Activated naive CD4-positive, alpha-beta T cell treated with anti-CD3 and anti-CD28 coated beads for 36 hours (primary cell): Measurements from ENCODE around the gene SLC38A6. TPM values are rescaled to one million over a fixed set of nuclear protein-coding genes. Genes with fewer than 3 reads are reported as not detected.
A peak's percentile ranks its signal among the peaks of the same experiment; 100 is the strongest.

Experiments used
- CTCF ChIA-PET: fragments of 350-600 bp; sonication (Branson Sonifier 250); formaldehyde crosslinking; loops from one replicate; lab custom pipeline; 2021; ENCODE audit warnings: antibody characterized with exemption; lab: Charles Lee
- DNase-seq: peaks from one replicate; pipeline ENCODE4 v3.0.0-alpha.2; 2020
- H3K27ac Mint-ChIP-seq: one replicate; pipeline ENCODE4 v1.8.0; 2021; ENCODE audit warnings: mild to moderate bottlenecking, mixed read lengths
- H3K27me3 Mint-ChIP-seq: one replicate; pipeline ENCODE4 v1.8.0; 2021; ENCODE audit warnings: low read depth, mixed read lengths
- H3K36me3 Mint-ChIP-seq: one replicate; pipeline ENCODE4 v1.8.0; 2021; ENCODE audit warnings: low read depth, mixed read lengths
- H3K4me1 Mint-ChIP-seq: one replicate; pipeline ENCODE4 v1.8.0; 2021; ENCODE audit warnings: low read depth, mixed read lengths
- H3K4me3 Mint-ChIP-seq: one replicate; pipeline ENCODE4 v1.8.0; 2021; ENCODE audit warnings: mild to moderate bottlenecking, moderate library complexity, mixed read lengths
- H3K9me3 Mint-ChIP-seq: one replicate; pipeline ENCODE4 v1.8.0; 2021; ENCODE audit warnings: mixed read lengths
- intact Hi-C: fragments of 100-400 bp; cut with micrococcal nuclease; formaldehyde crosslinking; loops from one replicate; pipeline ENCODE4 v1.15.1; 2023
- total RNA-seq, 2 experiments: library from RNA; stranded (reverse); gene quantifications; one replicate each; pipeline ENCODE4 v1.2.3, GENCODE V29; 2021

The SLC38A6 gene
- 1 to 10 TPM; 4.1 to 4.3 TPM for total RNA-seq

- Mint-ChIP-seq H3K4me1 (peaks cover 31% of the 10 kb centered on the region), H3K4me3 (no peak within 1 kb of the TSS), H3K27me3 (no peaks in the 10 kb centered on the region), H3K27ac (no peak within 1 kb of the TSS), H3K36me3 (peaks cover 16% of the 10 kb centered on the region), H3K9me3 (no peaks in the 10 kb centered on the region)
- CTCF ChIA-PET = interaction anchor here (0.6 to 1.3 kb wide), 2 partner anchors 19 to 54 kb away, joined by 3 read pairs; no protein-coding TSS in a partner anchor
- intact Hi-C loops = loop anchor here (1.0 to 2.0 kb wide), 8 partner anchors 197 to 782 kb away; partner anchors contain the start of genes MNAT1, PPM1A and SNAPC1
- DNase-seq = peak; percentile 95
Measured at GRCh38 chr14:60980811-60981632, at the start of gene SLC38A6, which contains the start of gene TRMT5. TSS of gene SLC38A6 (plus strand) at chr14:60981245. CDS start at chr14:60981278, 33 bp downstream. TSS of gene TRMT5 (minus strand) at chr14:60981079. CDS start at chr14:60980973, 106 bp downstream.

GRCh38 chr14:60933920-60934655 is 47.0 kb upstream of the SLC38A6 start:
- Mint-ChIP-seq H3K4me3 (no peak overlapping the region), H3K9me3 (peaks cover 1% of the 10 kb centered on the region), H3K27ac (no peak overlapping the region), H3K36me3 (peaks cover 3% of the 10 kb centered on the region), H3K27me3 (no peaks in the 10 kb centered on the region), H3K4me1 (no peaks in the 10 kb centered on the region)
- intact Hi-C loops = no loop called here
- CTCF ChIA-PET = interaction anchor here (1.0 kb wide), 1 partner anchor 8 kb away, joined by 3 read pairs; no protein-coding TSS in a partner anchor
- no peak for DNase-seq

GRCh38 chr14:60935319-60935718 is 45.7 kb upstream of the SLC38A6 start:
- intact Hi-C loops = no loop called here
- Mint-ChIP-seq H3K4me3 (no peak overlapping the region), H3K9me3 (peaks cover 1% of the 10 kb centered on the region), H3K36me3 (peaks cover 3% of the 10 kb centered on the region), H3K4me1 (no peaks in the 10 kb centered on the region), H3K27me3 (no peaks in the 10 kb centered on the region), H3K27ac (no peak overlapping the region)
- CTCF ChIA-PET = no interaction called here
- no peak for DNase-seq

GRCh38 chr14:60943637-60944032 is 37.4 kb upstream of the SLC38A6 start:
- Mint-ChIP-seq H3K27ac (no peak overlapping the region), H3K4me1 (peaks cover 7% of the 10 kb centered on the region), H3K27me3 (no peaks in the 10 kb centered on the region), H3K4me3 (no peak overlapping the region), H3K9me3 (no peaks in the 10 kb centered on the region), H3K36me3 (peaks cover 19% of the 10 kb centered on the region)
- intact Hi-C loops = no loop called here
- DNase-seq = no peak
- CTCF ChIA-PET = no interaction called here

- Mint-ChIP-seq H3K4me1 (peaks cover 7% of the 10 kb centered on the region), H3K4me3 (no peak overlapping the region), H3K27ac (no peak overlapping the region), H3K27me3 (no peaks in the 10 kb centered on the region), H3K36me3 (peaks cover 19% of the 10 kb centered on the region), H3K9me3 (no peaks in the 10 kb centered on the region)
- CTCF ChIA-PET = no interaction called here
- DNase-seq = no peak
- intact Hi-C loops = no loop called here
Measured at GRCh38 chr14:60944204-60944603, 36.8 kb upstream of the SLC38A6 start.

GRCh38 chr14:60945984-60946383 is 35.1 kb upstream of the SLC38A6 start:
- no peak for DNase-seq
- Mint-ChIP-seq H3K9me3 (no peaks in the 10 kb centered on the region), H3K27ac (no peak overlapping the region), H3K4me3 (no peak overlapping the region), H3K36me3 (peaks cover 17% of the 10 kb centered on the region), H3K27me3 (no peaks in the 10 kb centered on the region), H3K4me1 (peaks cover 7% of the 10 kb centered on the region)
- intact Hi-C loops = no loop called here
- CTCF ChIA-PET = no interaction called here

GRCh38 chr14:60946773-60947172 is 34.3 kb upstream of the SLC38A6 start:
- intact Hi-C loops = no loop called here
- CTCF ChIA-PET = no interaction called here
- no peaks in the 10 kb centered on the region for H3K9me3 Mint-ChIP-seq
- H3K27ac Mint-ChIP-seq = no peak overlapping the region
- H3K36me3 Mint-ChIP-seq = peaks cover 13% of the 10 kb centered on the region
- H3K4me1 Mint-ChIP-seq = peaks cover 7% of the 10 kb centered on the region
- no peaks in the 10 kb centered on the region for H3K27me3 Mint-ChIP-seq
- no peak overlapping the region for H3K4me3 Mint-ChIP-seq
- DNase-seq = no peak

- H3K4me3 Mint-ChIP-seq = no peak overlapping the region
- H3K27me3 Mint-ChIP-seq = no peaks in the 10 kb centered on the region
- intact Hi-C loops = no loop called here
- H3K27ac Mint-ChIP-seq = no peak overlapping the region
- CTCF ChIA-PET = no interaction called here
- H3K36me3 Mint-ChIP-seq = peaks cover 21% of the 10 kb centered on the region
- H3K4me1 Mint-ChIP-seq = peaks cover 9% of the 10 kb centered on the region
- peaks cover 12% of the 10 kb centered on the region for H3K9me3 Mint-ChIP-seq
- no peak for DNase-seq
Measured at GRCh38 chr14:60951776-60952435, 29.1 kb upstream of the SLC38A6 start.

GRCh38 chr14:60956202-60956601 is 24.8 kb upstream of the SLC38A6 start:
- Mint-ChIP-seq H3K9me3 (peaks cover 32% of the 10 kb centered on the region), H3K36me3 (peaks cover 37% of the 10 kb centered on the region), H3K4me1 (peaks cover 13% of the 10 kb centered on the region), H3K27ac (no peak overlapping the region), H3K27me3 (no peaks in the 10 kb centered on the region), H3K4me3 (no peak overlapping the region)
- CTCF ChIA-PET = no interaction called here
- no peak for DNase-seq
- intact Hi-C loops = loop anchor here (1.0 kb wide), 1 partner anchor 9 kb away; no protein-coding TSS in a partner anchor

- no peak overlapping the region for H3K27ac Mint-ChIP-seq
- H3K4me1 Mint-ChIP-seq = peaks cover 13% of the 10 kb centered on the region
- H3K9me3 Mint-ChIP-seq = peaks cover 32% of the 10 kb centered on the region
- no peak overlapping the region for H3K4me3 Mint-ChIP-seq
- peaks cover 39% of the 10 kb centered on the region for H3K36me3 Mint-ChIP-seq
- H3K27me3 Mint-ChIP-seq = no peaks in the 10 kb centered on the region
- CTCF ChIA-PET = no interaction called here
- no peak for DNase-seq
- intact Hi-C loops = loop anchor here (1.0 kb wide), 1 partner anchor 9 kb away; no protein-coding TSS in a partner anchor
Measured at GRCh38 chr14:60956632-60957031, 24.4 kb upstream of the SLC38A6 start.

GRCh38 chr14:60958146-60958545 is 22.9 kb upstream of the SLC38A6 start:
- peaks cover 13% of the 10 kb centered on the region for H3K4me1 Mint-ChIP-seq
- intact Hi-C loops = no loop called here
- H3K36me3 Mint-ChIP-seq = peaks cover 39% of the 10 kb centered on the region
- CTCF ChIA-PET = no interaction called here
- H3K27me3 Mint-ChIP-seq = no peaks in the 10 kb centered on the region
- H3K27ac Mint-ChIP-seq = no peak overlapping the region
- H3K4me3 Mint-ChIP-seq = no peak overlapping the region
- no peak for DNase-seq
- peaks cover 32% of the 10 kb centered on the region for H3K9me3 Mint-ChIP-seq

- Mint-ChIP-seq H3K9me3 (peaks cover 8% of the 10 kb centered on the region), H3K4me3 (no peak overlapping the region), H3K27ac (no peak overlapping the region), H3K27me3 (no peaks in the 10 kb centered on the region), H3K36me3 (peaks cover 12% of the 10 kb centered on the region), H3K4me1 (peaks cover 13% of the 10 kb centered on the region)
- intact Hi-C loops = no loop called here
- CTCF ChIA-PET = no interaction called here
- DNase-seq = no peak
Measured at GRCh38 chr14:60963761-60964160, 17.3 kb upstream of the SLC38A6 start.
